Breast epithelium (tissue), 3 donors: ENCODE data around the gene ARHGEF33.

Experiments used
- POLR2AphosphoS5 ChIP-seq, 3 donors: sonication (generic); formaldehyde crosslinking; IDR thresholded peaks; one replicate each; pipeline ENCODE4 v1.6.1; 2017; ENCODE audit warnings: antibody characterized with exemption in 3 of 3
- TF ChIP-seq, protein P1 (sequence below), 3 donors: fragments of 450-650 bp; IDR thresholded peaks; one replicate each; pipeline ENCODE4 v1.5.1; 2016 to 2017; ENCODE audit warnings: antibody characterized with exemption in 3 of 3, mild to moderate bottlenecking in 3 of 3, moderate library complexity in 3 of 3

DNA sequence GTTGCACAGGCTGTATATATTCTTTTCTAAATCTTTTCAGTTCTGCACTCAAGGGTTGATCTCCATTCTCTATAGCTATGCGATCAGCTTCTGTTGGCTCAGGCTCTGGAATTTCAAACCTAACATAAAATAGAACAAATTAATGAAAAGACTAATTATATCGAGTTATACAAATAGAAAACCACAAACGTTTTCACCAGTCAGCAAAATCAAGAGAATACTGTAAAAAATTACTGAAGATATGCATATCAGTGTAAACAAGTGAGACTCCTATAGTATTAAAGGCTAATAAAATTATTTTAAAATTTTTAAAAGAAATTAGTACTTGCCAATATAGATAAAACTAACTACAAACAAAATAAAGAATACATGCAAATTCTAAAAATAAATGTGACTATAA lies 124.2 kb downstream of the ARHGEF33 start:
- TF ChIP-seq, protein P1, sequence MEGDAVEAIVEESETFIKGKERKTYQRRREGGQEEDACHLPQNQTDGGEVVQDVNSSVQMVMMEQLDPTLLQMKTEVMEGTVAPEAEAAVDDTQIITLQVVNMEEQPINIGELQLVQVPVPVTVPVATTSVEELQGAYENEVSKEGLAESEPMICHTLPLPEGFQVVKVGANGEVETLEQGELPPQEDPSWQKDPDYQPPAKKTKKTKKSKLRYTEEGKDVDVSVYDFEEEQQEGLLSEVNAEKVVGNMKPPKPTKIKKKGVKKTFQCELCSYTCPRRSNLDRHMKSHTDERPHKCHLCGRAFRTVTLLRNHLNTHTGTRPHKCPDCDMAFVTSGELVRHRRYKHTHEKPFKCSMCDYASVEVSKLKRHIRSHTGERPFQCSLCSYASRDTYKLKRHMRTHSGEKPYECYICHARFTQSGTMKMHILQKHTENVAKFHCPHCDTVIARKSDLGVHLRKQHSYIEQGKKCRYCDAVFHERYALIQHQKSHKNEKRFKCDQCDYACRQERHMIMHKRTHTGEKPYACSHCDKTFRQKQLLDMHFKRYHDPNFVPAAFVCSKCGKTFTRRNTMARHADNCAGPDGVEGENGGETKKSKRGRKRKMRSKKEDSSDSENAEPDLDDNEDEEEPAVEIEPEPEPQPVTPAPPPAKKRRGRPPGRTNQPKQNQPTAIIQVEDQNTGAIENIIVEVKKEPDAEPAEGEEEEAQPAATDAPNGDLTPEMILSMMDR (IDR thresholded peaks at IDR 0.05) = no peak
- no peak for TF ChIP-seq POLR2AphosphoS5 (IDR thresholded peaks at IDR 0.05)
